ACHN (cell line): ENCODE data around the gene TSGA10IP.

Experiments used
- DNase-seq: peaks from one replicate; pipeline ENCODE4 v3.0.0-alpha.2; 2015
- in situ Hi-C: cut with HindIII; loops from 2 replicates; pipeline ENCODE4 v1.10.0; 2017; ENCODE audit warnings: low sequenced_read_pairs, low pct_ligation_motif_present, low pct_unique_long_range_greater_than_20kb

The TSGA10IP gene

DNA sequence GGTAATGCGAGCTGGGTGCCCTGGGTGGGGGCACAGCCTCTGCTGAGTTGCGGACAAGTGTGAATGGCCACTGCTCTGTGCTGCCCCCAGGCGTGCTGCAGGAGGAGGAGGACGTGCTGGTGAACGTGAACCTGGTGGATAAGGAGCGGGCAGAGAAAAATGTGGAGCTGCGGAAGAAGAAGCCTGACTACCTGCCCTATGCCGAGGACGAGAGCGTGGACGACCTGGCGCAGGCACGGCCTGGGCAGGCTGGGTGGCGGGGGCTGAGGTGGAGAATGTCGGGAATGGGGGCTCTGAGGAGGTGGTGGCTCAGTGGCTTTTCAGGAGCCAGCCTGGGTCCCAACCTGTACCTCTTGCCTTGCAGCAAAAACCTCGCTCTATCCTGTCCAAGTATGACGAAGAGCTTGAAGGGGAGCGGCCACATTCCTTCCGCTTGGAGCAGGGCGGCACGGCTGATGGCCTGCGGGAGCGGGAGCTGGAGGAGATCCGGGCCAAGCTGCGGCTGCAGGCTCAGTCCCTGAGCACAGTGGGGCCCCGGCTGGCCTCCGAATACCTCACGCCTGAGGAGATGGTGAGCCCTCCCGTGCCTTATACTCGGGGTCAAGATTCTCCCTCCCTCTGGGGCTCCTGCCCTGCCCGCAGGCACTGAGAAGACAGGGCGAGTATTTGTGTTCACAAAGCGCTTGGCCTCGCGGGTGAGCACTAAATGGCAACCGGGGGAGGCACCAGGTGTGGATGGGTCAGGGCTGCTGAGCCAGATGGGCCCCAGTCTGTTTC lies 20.9 kb downstream of the TSGA10IP start:
- no peak for DNase-seq
- in situ Hi-C loops: no loop called here

DNA sequence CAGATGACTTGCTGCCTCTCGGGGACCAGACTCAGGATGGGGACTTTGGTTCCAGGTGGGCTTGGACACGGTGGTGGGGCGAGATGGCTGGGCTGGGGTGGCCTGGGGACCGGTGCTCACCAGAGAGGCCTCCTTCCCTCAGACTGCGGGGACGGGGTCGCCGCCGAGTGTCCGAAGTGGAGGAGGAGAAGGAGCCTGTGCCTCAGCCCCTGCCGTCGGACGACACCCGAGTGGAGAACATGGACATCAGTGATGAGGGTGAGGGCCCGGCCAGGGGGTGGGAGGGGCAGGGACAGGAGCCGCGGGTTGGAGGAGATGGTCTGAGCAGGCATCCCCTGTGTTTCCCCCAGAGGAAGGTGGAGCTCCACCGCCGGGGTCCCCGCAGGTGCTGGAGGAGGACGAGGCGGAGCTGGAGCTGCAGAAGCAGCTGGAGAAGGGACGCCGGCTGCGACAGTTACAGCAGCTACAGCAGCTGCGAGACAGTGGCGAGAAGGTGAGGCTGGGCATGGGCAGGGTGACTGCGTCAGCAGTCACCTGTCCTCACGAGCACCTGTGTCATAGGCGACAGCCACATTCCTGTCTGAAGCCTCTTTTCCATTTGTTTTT lies 22.2 kb downstream of the TSGA10IP start:
- in situ Hi-C loops: no loop called here
- DNase-seq: no peak

DNA sequence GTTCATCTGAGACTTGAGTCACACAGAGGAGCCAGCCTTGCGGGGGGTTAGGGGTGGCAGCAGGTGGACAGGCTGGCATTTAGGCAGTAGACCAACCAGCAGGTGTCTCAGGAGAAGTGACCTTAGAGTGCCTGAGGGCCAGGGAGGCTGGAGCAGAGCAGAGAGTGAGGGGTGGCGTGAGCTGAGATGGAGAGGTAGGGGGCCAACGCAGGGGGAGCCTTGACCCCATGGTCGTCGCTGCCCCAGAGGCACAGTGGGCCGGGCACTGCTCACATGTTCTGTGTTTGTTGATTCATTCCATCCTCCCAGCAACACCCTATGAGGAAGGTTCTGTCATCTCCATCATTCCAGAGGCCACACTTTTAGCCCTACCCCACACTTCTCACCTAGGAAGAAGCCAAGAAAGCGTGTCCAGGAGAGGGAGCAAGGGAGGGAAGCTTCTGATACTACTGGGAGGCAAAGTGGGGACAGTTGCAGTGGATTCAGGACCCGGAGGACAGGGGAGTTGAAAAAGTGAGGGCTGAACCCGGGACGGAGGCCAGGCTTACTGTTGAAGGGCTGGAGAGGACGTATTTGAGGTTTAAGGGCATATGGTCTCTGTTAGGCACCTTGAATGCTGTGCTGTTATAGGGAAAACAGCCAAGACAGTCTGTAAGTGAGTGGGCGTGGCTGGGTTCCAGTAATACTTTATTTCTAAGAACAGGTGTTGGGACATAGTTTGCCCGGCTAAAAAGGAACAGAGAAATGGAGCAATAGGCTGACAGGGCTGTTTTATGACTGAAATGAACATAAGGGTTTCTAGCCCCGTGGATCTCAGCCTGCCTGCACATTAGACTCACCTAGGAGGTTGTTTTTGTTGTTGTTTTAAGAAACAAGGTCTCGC lies 23.6 kb downstream of the TSGA10IP start:
- in situ Hi-C loops: no loop called here
- DNase-seq: no peak

DNA sequence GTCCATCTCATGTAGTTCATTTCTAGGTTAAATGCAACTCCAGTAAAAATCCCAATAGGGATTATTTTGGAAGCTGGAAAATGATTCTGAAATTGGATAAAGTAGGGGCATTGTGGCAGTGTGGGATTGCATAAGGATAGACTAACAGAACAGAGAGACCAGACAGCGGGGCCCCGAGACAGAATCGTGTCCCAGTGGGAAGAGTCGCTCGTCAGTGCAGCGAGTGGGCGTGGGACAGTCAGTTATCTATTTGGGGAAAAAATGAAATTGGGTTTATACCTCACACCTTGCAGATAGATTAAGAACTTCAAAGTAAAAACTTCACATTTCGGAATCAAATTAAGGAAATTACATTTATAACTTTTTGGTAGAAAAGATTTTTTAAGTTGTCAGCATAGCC lies 26.8 kb downstream of the TSGA10IP start:
- in situ Hi-C loops: no loop called here

DNA sequence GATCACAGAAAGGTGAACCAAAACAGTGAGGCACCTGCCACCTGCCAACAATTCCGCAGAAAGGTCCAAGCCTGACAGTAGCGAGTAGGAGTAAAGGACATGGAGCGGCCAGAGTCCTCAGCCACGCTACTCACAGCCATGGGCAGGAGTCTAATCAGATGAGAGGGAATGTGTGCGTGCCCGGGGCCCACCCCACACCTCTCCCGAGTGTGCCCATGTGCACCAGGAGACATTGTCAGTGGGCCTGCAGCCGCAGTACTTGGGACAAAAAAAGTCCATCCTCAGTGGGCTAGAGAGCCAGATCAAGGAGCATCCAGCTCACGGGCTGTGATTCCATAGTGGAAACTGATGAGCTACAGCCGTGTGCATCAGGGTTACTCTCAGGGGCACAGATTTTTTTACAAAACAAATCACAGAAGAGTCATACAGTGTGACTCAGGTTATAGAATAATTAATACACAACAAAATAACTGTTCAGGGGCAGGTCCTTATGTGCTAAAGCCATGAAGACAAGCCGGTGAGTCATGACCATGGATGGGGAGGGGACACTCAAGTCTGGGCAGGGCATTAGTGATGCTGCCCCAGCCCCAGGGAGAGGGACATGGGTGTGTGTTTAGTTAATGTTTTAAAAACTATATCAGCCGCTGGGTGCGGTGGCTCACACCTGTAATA lies 28.3 kb downstream of the TSGA10IP start:
- in situ Hi-C loops: no loop called here
- DNase-seq: no peak

More for the DNA sequence above, 26.8 kb downstream of the TSGA10IP start:
- DNase-seq: no peak

DNA sequence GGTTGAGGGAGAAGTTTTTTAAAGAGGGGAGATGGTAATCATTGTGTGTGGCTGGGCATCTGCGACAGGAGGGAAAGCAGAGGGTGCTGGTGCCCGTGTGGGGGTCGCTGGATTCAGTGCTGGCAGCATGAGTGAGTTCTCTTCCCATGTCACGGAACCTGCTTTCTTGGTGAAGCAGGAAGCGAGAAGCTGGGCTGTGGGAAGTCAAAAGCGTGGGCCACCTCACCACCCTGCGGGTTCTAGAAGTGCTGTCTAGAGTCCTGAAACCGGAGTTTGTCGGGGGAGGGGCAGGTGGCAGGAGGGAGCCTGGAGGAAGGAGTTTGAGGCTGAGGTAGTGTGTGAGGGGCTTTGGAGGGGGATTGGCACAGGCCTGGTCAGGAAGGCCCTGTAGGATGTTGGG lies 30.5 kb downstream of the TSGA10IP start:
- in situ Hi-C loops: no loop called here
- DNase-seq: no peak

DNA sequence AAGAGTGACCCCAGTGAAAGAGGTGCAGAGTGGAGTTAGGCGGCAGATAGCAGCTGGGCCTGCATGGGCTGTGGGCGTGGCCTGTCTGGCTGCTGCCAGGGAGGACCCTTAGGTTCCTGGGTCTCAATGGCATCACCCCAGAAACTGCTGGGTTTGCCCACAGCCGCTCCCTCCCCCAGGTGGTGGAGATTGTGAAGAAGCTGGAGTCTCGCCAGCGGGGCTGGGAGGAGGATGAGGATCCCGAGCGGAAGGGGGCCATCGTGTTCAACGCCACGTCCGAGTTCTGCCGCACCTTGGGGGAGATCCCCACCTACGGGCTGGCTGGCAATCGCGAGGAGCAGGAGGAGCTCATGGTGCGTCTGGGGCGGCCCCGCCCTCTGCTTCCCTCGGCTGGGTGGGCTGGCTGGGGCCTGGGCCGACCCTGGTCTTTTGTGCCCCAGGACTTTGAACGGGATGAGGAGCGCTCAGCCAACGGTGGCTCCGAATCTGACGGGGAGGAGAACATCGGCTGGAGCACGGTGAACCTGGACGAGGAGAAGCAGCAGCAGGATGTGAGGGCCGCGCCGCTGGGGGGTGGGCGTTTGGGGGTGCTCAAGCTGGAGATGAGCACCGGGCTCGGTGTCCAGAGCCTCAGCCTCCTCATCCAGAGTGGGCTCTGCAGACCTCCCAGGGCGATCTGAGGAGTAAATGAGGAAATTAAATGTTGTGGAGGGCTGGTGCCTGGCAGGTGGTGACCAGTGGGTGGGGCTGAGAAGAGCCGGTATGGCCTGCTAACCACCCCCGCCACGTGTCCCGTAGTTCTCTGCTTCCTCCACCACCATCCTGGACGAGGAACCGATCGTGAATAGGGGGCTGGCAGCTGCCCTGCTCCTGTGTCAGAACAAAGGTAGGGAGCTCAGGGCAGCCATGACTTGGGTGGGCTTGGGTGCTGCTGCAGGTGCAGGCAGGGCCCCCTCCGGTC lies 31.2 kb downstream of the TSGA10IP start:
- DNase-seq: no peak
- in situ Hi-C loops: no loop called here

DNA sequence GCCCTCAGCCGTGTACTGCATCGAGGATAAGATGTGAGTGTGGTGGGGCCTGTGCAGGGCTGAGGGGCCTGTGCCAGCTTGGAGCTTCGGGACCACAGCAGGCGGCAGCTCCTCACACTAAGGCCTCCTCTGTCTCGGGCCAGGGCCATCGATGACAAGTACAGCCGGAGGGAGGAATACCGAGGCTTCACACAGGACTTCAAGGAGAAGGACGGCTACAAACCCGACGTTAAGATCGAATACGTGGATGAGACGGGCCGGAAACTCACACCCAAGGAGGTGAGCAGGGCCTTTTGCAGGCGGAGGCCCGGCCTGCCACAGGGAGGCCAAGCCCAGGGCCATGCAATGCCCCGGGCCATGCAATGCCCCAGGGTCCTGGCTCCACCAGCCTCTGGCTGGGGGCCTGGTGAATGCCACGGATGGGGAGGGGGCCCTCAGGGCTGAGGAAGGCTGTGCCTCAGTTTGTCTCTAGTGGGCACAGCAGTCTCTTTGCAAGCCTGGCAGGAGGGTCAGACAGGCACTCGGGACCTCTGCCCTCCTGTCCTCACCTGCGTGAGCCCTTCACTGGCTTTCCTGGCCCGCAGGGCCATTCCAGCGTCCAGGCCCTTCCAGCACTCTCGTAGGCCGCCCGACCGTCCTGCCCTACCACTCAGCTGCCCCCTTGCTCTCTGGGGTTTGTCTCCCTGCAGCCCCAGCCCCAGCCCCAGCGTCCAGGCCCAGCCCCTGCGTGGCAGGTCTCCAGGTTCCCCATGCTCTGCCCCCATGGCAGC lies 32.5 kb downstream of the TSGA10IP start:
- in situ Hi-C loops: no loop called here

DNA sequence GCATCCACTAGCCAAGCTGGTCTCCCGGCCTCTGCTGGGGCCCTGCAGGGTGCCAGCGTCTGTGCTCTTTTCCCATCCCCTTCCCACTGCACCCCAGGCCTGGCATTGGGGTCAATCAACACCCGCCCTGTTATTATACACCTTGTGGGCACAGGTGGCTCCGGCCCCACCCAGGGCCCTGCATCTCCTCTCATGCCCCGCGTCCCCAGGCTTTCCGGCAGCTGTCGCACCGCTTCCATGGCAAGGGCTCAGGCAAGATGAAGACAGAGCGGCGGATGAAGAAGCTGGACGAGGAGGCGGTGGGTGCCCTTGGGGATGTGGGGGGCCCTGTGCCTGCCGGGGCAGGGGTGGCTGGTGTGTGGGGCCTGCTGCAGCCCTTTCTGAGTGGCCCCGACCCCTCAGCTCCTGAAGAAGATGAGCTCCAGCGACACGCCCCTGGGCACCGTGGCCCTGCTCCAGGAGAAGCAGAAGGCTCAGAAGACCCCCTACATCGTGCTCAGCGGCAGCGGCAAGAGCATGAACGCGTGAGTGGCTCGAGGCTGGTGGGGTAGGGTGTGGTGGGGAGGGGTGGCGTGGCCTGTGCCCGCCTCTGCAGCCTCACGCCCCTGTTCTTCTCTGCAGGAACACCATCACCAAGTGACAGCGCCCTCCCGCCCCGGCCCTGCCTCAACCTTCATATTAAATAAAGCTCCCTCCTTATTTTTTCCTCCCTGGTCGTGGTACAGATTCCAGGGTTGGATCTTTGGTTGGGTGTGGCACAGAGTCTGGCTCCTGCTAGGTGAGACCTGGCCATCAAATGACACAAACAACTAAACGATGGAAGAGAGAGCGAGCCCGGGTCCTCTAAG lies 33.3 kb downstream of the TSGA10IP start:
- in situ Hi-C loops: no loop called here
- DNase-seq: no peak

More for the DNA sequence above, 32.5 kb downstream of the TSGA10IP start:
- no peak for DNase-seq

DNA sequence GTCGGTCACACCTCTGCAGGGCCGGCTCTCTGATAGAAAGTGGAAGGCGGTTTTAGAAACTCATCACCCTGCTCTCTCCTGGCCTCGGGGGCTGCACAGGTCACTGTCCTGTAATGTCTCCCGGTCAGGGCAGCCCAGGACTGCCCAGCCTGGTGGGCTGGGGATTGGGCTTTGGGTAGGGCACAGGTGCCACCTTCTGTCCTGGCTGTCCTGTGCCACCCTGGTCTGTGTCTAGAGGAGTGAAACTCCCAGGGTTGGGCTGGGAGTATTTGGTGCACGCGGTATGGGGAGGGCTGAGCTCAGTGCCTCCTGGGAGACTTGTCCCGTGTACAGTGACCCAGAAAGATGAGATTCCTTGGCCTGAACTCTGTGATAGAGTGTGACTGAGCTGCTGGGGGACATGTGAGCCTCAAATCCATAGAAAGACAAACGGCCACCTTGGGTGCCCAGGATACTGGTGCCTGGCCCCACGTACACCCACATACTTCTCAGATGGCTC lies 34.0 kb downstream of the TSGA10IP start:
- in situ Hi-C loops: no loop called here

DNA sequence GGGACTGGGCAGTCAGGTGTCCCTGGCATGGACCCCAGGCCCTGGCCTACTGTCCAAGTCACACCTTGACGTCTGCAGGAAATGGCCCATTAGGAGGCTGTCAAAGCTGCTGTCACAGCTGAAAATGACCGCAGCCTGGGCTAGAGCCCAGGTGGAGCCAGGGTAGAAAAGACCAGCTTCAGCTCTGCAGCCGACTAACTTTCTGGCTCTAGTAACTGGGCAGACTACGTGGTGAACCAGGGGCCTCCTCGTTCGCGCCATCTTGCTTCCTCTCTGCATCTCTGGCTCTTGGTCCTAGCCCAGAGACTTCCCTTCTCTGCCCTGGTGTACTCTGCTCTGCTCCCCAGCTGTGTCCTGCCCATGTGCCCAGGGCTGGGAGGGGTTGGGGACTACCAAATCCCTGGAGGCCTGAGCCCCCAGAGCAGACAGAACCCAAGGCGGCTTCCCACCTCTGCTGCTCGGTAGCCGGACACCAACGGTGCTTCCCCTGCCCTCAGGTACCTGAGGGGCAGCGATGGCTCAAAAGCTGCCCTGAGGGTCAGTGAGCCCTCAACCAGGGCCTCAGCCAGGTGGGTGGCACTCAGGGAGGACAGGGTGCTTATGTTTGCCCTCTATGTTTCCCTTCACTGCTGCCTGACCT lies 35.9 kb downstream of the TSGA10IP start:
- in situ Hi-C loops: no loop called here
- DNase-seq: no peak

More for the DNA sequence above, 34.0 kb downstream of the TSGA10IP start:
- DNase-seq: no peak

DNA sequence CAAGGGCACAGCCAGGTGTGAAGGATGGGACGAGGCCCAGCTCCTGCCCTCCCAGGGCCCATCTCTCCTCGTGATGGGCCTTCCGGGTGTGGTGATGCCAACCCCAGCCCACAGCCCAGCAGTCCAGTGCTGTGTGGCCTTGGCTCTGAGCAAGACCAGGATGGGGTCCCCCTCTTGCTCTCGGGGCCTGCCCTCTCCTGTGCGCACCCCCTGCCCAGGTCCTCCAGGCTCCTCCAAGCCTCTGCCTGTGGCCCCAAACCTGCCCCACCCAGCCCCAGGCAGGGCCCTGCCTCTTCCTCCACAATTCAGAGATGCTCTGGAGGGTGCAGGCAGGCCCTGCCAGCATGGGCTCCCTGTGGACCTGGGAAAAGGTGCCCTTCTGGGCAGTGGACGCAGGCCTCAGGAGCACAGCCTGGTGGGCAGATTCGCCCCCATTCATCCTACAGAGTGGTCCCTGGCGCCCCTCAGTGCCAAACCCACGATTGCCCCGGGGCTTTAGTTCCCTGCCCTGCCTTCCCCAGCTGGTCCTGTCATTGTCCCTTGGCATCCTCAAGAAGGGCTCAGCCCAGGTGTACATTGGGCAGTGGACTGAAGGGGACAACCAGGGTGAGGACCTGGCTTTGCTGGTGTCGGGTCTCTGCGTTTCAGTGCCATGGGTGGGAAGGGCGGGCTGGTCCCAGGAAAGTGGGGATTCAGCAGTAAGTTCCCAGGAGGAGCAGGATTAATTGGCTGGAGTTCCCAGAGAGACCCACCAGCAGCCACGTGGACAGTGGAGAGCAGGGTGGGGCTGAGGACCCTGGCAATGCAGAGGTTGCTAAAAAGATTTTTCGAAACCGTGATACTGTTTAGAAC lies 36.9 kb downstream of the TSGA10IP start:
- DNase-seq: no peak
- in situ Hi-C loops: no loop called here

DNA sequence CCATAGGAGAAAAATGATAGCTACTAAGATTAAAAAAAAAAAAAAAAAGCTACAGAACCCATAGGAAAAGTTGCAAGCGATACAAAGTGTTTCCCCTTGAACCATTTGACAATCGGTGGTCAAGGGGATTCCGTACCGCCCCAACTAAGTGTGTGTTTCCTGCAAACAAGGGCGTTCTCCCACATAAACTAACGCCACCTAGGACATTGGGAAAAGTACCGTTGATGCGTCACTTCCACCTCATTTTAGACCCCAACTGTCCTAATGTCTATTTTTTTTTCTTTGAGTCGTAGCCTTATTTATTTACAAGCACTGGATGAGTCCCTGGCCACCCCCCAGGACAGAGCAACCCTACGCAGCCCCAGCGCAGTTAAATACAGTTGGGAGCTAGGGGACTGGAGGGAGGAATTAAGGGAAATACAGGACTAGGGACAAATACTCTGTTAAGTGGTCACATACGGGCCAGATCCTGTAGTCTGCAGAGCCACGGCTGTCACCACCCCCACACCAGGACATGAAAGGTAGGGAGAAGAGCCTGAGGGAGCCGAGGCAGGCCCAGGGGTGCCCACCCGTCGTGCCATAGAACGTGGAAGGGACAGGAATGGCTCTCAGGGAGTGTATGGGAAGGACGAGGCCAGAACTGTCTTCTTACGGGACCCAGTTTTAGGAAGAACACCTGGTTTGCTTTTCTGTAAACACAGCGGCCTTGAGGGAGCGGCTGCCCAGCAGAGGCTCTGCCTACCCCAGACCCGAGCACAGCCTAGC lies 37.7 kb downstream of the TSGA10IP start:
- no peak for DNase-seq
- in situ Hi-C loops: no loop called here

DNA sequence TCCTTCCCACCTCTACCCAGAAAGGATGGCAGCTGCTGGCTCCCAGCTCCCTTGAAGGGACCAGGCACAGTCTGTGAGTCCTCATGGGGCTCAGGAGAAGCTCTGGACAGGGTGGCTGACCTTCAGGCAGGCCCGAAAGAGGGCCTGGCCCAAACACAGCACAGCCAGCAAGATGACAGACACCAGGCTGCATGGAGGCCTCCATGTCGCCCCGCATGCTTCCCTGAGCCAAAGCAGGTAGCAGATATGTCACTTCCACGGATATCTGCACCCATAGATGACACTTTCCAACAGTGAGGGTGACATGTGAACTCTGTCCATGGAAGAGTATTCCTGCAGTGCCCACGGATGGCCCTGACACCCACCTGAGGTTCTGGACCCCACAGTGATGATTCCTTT lies 38.3 kb downstream of the TSGA10IP start:
- no peak for DNase-seq
- in situ Hi-C loops: no loop called here
